HG02884 (cell line): ENCODE data around the gene THSD4.

Experiments
- ATAC-seq: cut with Tn5 transposase; IDR thresholded peaks from one replicate; pipeline ENCODE4 v1.9.1; 2021; ENCODE audit warnings: mild to moderate bottlenecking, moderate library complexity; ENCODE audit not compliant: unreplicated experiment

The THSD4 gene

GRCh38 chr15:71782422-71783165 lies 667.3 kb downstream of the THSD4 start:
- no peak for ATAC-seq

- ATAC-seq = no peak
Observed at GRCh38 chr15:71784719-71785118, 669.4 kb downstream of the THSD4 start.

DNA sequence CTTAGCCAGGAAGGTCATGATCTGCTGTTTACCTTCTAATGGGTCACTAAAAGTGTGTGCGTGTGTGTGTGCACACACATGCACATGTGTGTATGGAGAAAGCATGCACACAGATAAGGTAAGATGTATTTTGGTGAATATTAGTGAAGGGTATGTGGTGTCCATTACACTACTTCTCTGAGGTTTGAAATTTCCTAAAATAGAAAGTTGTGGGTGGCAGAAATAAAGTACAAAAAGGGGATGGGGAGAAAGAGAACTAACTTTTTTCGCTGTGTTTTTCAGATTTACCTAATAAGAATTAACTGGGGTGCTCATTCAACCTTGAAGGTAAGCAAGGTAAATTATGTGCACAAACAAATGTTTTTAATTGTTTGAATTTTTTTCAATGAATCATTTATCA lies 670.7 kb downstream of the THSD4 start:
- ATAC-seq = no peak

DNA sequence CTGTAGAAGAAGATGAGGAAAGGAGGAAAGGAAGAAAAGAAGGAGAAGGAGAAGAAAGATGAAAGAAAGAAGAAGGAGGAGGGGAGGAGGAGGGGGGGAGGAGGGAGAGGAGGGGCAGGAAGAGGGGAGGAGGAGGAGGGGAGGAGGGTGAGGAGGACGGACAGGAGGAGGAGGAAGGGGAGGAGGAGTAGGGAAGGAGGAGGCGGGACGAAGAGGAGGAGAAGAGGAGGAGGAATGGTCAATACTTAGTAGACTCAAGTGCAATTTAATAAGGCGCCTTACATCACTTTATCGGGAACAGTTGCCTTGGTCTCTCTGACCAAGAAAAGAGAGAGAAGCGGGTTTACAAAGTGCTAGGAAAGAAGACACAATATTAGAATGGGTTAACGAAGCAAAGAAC lies 671.4 kb downstream of the THSD4 start:
- ATAC-seq = no peak

DNA sequence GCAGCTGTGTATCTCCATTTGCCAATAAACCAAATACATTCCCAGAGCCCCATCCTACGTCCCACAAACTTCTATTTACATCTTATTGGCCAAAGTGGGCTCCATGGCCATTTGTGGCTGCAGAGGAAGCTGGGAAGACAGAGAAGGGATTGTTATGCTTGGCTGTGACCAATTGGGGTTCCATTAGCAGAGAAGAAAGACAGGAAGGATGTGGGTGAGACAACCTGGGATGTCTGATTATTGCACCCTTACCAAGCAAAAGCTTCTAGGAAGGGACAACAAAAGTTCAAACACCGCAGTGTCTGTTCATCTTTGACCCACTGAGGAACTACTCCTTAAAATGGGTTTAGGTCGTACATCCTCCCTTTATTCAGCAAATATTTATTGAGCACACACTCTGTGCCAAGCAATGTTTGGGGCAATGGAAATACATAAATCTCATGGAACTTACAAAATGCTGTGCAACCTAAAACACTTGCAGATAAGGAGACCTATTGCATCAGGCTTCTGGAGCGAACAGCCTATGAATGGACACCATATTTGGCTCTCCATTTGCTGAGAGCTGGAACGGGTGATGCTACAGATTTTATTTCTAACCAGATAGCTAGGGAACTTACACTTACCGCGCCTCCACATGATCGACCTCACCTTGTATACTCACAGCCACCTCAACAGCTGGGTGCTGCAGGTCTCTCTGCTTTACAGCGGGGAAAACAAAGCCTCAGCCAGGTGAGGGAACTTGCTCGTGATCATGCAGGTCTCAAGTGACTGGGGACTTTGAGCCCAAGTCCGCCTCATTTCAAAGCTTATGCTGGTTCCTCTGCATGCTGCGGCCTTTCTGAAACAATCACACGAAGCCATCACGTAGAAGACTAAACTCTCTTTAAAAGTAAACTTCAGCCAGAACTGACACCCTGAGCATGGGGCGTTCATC lies 673.6 kb downstream of the THSD4 start:
- no peak for ATAC-seq

- ATAC-seq = no peak
Observed at GRCh38 chr15:71789616-71790015, 674.3 kb downstream of the THSD4 start.

DNA sequence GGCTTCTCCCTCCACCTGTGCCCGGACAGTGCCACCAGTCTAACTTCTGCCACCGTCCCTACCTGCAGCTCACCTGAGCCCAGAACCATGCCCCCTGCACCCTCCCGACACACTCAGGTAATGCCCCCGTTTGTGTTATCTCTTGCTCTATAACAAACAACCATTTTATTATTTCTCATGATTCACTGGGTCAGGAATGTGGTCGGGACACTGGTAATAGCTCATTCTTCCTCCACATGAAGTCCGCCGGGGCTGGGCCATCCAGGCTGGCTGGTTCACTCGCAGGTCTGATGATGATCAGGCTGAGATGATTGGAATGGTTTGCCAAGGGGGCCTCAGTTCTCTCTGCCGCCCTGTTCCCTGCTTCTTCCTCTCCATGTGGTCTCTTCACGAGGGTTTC lies 674.8 kb downstream of the THSD4 start:
- ATAC-seq = no peak

DNA sequence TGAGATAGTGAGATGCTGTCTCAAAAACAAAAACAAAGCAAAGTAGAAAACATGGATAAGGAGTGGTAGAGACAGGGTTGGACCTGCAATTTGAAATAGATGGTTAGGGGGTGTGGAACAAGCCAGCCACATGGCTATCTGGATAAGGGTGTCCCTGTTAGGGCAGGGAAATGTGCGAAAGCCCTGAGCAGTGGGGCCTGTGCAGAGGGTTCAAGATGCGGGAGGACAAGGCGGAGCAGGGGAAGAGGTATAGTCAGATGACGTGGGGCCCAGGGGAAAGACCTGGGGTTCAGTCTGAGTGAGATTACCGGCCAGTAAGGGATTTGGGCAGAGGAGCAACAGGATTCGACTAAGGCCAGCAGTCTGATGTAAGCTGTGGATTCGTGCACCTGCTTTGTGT lies 676.7 kb downstream of the THSD4 start:
- ATAC-seq = no peak

- ATAC-seq = no peak
Observed at GRCh38 chr15:71792521-71792920, 677.2 kb downstream of the THSD4 start.

- no peak for ATAC-seq
Observed at GRCh38 chr15:71798641-71799040, 683.4 kb downstream of the THSD4 start.

GRCh38 chr15:71800190-71800589 lies 684.9 kb downstream of the THSD4 start:
- no peak for ATAC-seq

GRCh38 chr15:71800835-71801745 lies 685.8 kb downstream of the THSD4 start:
- no peak for ATAC-seq

DNA sequence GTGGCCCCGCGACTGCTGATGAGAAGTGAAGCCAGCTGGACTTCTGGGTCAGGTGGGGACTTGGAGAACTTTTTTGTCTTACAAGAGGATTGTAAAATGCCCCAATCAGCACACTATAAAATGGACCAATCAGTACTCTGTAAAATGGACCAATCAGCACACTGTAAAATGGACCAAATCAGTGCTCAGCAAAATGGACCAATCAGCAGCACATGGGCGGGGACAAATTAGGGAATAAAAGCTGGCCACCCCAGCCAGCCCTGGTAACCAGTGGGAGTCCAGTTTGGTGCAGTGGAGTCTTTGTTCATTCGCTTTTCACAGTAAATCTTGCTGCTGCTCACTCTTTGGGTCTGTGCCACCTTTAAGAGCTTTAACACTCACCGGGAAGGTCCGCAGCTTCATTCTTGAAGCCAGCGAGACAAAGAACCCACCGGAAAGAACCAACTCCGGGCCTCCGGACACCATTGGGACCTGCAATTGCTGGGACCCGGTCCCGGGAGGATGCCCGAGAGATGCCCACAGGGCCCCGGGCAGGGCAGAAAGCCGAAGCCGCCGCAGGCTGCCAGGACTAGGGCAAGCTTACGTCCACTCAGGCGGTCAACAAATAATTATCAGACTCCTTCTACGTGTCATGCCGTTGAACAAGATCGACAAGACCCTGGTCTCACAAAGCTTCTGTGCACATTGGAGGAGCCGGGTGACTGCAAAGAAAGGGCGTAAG lies 686.8 kb downstream of the THSD4 start:
- no peak for ATAC-seq

GRCh38 chr15:71802770-71803169 lies 687.5 kb downstream of the THSD4 start:
- ATAC-seq = no peak

DNA sequence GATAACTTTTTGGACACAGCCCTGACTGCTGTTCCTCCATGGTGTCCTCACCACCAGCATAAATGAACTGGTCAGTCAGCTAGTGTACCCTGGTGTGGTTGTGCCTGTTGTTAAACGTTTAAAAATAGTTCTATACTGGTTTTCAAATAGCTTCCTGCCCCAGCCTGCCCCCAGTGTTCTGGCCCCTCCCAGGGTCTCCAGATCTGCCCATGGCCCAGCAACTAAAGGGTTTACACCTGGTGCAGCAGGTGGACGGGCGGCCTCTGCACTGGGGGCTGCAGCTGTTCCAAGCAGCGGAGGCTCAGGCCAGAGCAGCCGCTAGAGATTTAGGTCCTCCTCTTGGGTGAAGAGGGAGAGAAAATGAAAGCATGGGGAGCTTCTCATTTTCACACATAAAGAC lies 689.0 kb downstream of the THSD4 start:
- no peak for ATAC-seq

DNA sequence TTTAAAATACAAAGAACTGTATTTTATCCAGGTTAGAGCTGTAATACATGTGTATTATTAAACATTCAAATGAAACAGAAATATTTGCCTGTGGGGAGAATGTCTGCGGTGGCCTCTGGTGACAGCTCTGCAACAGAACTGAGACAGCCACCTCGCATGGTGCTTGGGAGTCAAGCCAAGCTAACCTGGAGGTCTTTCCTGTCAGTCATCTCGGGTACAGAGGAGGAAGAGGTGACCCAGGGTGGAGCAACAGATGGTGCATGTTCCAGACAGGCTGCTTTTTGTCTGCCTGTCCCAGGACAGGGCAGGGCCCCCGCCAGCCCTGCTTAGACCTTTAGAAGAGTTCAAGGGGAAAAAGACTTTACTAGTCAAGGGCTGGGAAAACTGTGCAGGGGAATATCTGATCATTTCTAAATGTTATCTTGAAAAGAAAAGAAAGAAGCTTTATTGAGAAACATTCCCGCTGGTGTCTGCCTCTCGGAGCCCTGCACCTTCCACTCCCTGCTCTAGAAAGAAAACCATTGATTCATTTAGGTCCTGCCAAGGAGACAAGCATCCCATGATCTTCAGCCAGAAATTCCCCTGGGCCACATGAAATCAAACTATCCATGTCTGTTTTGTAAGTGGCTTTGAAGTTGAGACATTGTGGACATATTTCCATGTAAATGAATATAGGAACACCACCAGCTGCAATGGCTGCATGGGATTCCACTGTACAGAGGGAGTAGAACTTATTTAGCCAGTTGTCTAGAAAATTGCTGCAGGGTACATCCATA lies 689.6 kb downstream of the THSD4 start:
- ATAC-seq = no peak

- no peak for ATAC-seq
Observed at GRCh38 chr15:71806452-71806931, 691.2 kb downstream of the THSD4 start.

GRCh38 chr15:71807125-71807629 lies 691.9 kb downstream of the THSD4 start:
- ATAC-seq = no peak

DNA sequence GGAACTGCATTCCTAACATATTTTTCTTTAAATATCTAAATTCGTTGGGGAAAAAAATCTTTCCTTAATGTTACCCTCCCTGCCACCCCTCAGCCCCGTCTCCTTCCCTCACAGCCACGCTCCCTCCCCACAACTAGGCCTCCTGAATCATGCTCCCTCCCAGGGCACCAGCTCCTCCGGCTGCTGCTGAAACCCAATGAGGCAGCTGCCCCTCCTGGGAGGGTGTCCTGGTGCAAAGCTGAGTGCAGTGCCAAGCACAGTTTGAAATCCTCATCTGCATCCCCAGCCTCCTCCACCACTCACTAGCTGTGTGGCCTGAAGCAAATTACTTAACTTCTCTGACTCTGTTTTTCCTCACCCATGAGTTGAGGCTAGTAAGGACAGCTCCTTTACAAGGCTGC lies 692.4 kb downstream of the THSD4 start:
- ATAC-seq = no peak
